Measurements from ENCODE around the gene SNAPC2.

SNAPC2 gene

GRCh38 chr19:7971553-7972520 is 51.7 kb downstream of the SNAPC2 start:
- DNase-seq = no peak
